ENCODE data around the gene INTS1. TPM values are rescaled to one million over a fixed set of nuclear protein-coding genes. Genes with fewer than 3 reads are reported as not detected.

The INTS1 gene
- total and polyA plus RNA-seq, 2 experiments from 2014 or later: 30.0 to 57.3 TPM

DNA sequence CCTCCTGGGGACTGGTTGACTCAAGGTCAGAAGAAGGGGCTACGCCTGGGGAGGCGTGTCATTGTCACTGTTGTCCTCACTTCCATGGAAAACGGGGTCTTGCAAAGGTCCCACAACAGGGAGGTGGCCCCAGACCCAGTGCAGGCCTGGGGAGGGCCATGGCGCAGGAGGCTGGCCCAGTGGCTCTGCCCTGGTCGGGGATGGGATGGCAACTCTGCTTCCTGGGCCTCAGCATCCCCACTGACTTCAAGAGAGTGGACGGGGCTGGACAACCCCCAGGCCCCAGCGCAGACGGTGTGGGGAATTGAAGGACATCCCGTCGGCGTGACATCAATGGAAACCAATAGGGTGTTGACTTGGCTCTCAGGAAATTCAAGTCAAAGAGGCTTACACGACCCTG, 80.1 kb downstream of the INTS1 start:
- Histone ChIP-seq H3K36me3 (replicated peaks; ENCODE audit: insufficient read depth, low read depth) (no peaks in the 10 kb centered on the region), H3K4me1 (ENCODE audit: insufficient read depth) (no peaks in the 10 kb centered on the region), H4K20me1 (ENCODE audit: insufficient read depth, poor library complexity, severe bottlenecking) (no peaks in the 10 kb centered on the region), H3K9me3 (ENCODE audit: low read depth) (no peaks in the 10 kb centered on the region), H2AFZ (no peak overlapping the region), H3K4me2 (no peak overlapping the region), H3K27ac (no peak overlapping the region), H3K79me2 (no peaks in the 10 kb centered on the region), H3K4me3 (no peak overlapping the region), H3K27me3 (peaks cover 5% of the 10 kb centered on the region), H3K9me2 (replicated peaks; ENCODE audit: insufficient read depth) (no peaks in the 10 kb centered on the region)
- no peak for TF ChIP-seq EZH2phosphoT487 (IDR thresholded peaks at IDR 0.05; ENCODE audit: low read depth, severe bottlenecking, unreplicated experiment)
- TF ChIP-seq CTCF (IDR thresholded peaks at IDR 0.05; ENCODE audit: poor library complexity): no peak
- TF ChIP-seq EZH2 (IDR thresholded peaks at IDR 0.05; ENCODE audit: borderline replicate concordance): no peak
- WGBS (ENCODE audit: low lambda C conversion rate, missing lambda C conversion rate): 89% methylated on average over 12 of the region's 12 CpGs
- no peak for DNase-seq (ENCODE audit: low spot score)

DNA sequence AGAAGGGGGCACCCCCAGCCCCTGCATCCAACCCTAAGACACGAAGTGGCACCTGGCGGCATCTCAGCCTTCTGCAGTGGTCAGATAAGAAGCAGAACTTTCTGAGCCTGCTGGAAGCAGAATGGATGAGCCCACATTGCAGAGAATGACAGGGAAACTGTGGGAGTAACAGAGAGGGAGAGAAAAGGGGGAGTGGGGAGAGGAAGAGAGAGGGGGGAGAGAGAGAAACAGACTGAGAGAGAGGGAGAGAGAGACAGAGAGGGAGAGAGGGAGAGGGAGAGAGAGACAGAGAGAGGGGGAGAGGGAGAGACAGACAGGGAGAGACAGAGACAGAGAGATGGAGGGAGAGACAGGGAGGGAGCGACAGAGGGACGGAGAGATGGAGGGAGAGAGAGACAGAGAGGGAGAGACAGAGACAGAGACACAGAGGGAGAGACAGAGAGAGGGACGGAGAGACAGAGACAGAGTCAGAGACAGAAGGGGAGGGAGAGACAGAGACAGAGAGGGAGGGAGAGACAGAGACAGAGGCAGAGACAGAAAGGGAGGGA, 80.9 kb downstream of the INTS1 start:
- no peaks in the 10 kb centered on the region for H4K20me1 ChIP-seq (ENCODE audit: insufficient read depth, poor library complexity, severe bottlenecking)
- no peaks in the 10 kb centered on the region for H3K9me2 ChIP-seq (replicated peaks; ENCODE audit: insufficient read depth)
- H3K4me2 ChIP-seq: no peak overlapping the region
- no peaks in the 10 kb centered on the region for H3K9me3 ChIP-seq (ENCODE audit: low read depth)
- H3K4me3 ChIP-seq: no peak overlapping the region
- no peaks in the 10 kb centered on the region for H3K4me1 ChIP-seq (ENCODE audit: insufficient read depth)
- TF ChIP-seq EZH2phosphoT487 (IDR thresholded peaks at IDR 0.05; ENCODE audit: low read depth, severe bottlenecking, unreplicated experiment): no peak
- no peak for TF ChIP-seq EZH2 (IDR thresholded peaks at IDR 0.05; ENCODE audit: borderline replicate concordance)
- no peak for TF ChIP-seq CTCF (IDR thresholded peaks at IDR 0.05; ENCODE audit: poor library complexity)
- no peak for DNase-seq (ENCODE audit: low spot score)
- no peak overlapping the region for H2AFZ ChIP-seq
- H3K27me3 ChIP-seq: peaks cover 5% of the 10 kb centered on the region
- H3K79me2 ChIP-seq: no peaks in the 10 kb centered on the region
- no peak overlapping the region for H3K27ac ChIP-seq
- H3K36me3 ChIP-seq (replicated peaks; ENCODE audit: insufficient read depth, low read depth): no peaks in the 10 kb centered on the region
- 75% methylated on average over 2 of the region's 5 CpGs for WGBS (ENCODE audit: low lambda C conversion rate, missing lambda C conversion rate)

DNA sequence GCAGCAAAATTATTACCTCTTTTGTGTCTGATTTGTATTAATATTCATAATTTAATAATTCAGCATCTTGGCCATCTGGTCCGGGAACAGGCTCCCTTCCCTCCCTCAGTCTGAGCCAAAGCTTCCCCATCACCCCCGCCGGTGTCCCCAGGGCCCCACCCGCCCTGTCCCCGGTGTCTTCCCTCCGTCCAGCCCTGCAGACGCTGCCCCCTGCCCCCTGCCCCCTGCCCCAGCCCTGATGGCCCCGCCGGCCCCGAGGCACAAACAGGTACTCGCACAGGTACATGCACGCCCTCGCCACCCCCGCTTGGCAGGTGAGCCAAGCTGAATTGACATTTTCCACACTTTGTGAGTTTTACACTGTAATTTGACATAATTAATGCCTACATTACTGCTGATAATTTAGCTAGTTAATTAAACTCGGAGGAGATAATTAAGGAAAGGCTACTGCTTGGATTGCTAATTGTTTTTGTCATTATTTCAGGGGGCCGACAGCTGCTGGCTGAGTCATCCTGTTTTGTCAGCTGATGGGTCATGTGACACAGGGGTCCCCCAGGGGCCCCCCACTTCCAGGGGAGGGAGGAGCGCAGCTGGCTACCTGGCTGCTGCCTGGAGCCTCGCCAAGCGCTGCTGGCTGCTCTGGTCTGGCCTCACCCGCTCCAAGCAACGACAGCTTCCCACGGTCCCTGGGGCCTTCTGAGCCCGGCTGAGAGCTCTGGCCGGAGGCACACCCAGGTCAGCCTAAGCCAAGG, 81.5 kb downstream of the INTS1 start:
- TF ChIP-seq EZH2phosphoT487 (IDR thresholded peaks at IDR 0.05; ENCODE audit: low read depth, severe bottlenecking, unreplicated experiment) (no peak), CTCF (IDR thresholded peaks at IDR 0.05; ENCODE audit: poor library complexity) (no peak), EZH2 (IDR thresholded peaks at IDR 0.05; ENCODE audit: borderline replicate concordance) (no peak)
- no peaks in the 10 kb centered on the region for H3K9me3 ChIP-seq (ENCODE audit: low read depth)
- H3K79me2 ChIP-seq: no peaks in the 10 kb centered on the region
- no peaks in the 10 kb centered on the region for H3K36me3 ChIP-seq (replicated peaks; ENCODE audit: insufficient read depth, low read depth)
- no peak overlapping the region for H3K27ac ChIP-seq
- DNase-seq (ENCODE audit: low spot score): no peak
- H3K27me3 ChIP-seq: peaks cover 5% of the 10 kb centered on the region
- no peaks in the 10 kb centered on the region for H4K20me1 ChIP-seq (ENCODE audit: insufficient read depth, poor library complexity, severe bottlenecking)
- H3K4me3 ChIP-seq: no peak overlapping the region
- 54% methylated on average over 18 of the region's 24 CpGs for WGBS (ENCODE audit: low lambda C conversion rate, missing lambda C conversion rate)
- H3K4me2 ChIP-seq: no peak overlapping the region
- no peaks in the 10 kb centered on the region for H3K4me1 ChIP-seq (ENCODE audit: insufficient read depth)
- no peaks in the 10 kb centered on the region for H3K9me2 ChIP-seq (replicated peaks; ENCODE audit: insufficient read depth)
- H2AFZ ChIP-seq: no peak overlapping the region

Data from hepatocyte (in vitro differentiated cells).